K562 (cell line): ENCODE measurements around the gene FUT6. TPM values are rescaled to one million over a fixed set of nuclear protein-coding genes. Genes with fewer than 3 reads are reported as not detected.

Experiments used
- ARID1B ChIP-seq: fragments of 450-650 bp; IDR thresholded peaks from 2 replicates; pipeline ENCODE4 v1.6.1; 2016; ENCODE audit warnings: antibody characterized with exemption, mild to moderate bottlenecking, inconsistent platforms
- ARID3B ChIP-seq: fragments of 250-450 bp; sonication (Bioruptor Pico); IDR thresholded peaks from 2 replicates; pipeline ENCODE4 v1.4.0; 2020; ENCODE audit warnings: borderline replicate concordance
- CREB1 ChIP-seq, 2 experiments: sonication (generic) in 1 of 2; formaldehyde crosslinking in 1 of 2; IDR thresholded peaks; 2 replicates each; pipeline versions ENCODE4 v1.6.1 to v1.8.0; 2012 to 2022; ENCODE audit warnings: inconsistent platforms in 1 of 2, mild to moderate bottlenecking in 1 of 2, missing genetic modification reagents in 1 of 2, moderate library complexity in 1 of 2
- EWSR1 ChIP-seq: fragments of 450-650 bp; IDR thresholded peaks from 2 replicates; pipeline ENCODE4 v1.6.1; 2018; ENCODE audit warnings: borderline replicate concordance, mild to moderate bottlenecking, low read depth, moderate library complexity; ENCODE audit not compliant: partially characterized antibody
- HNRNPK ChIP-seq: fragments of 200-400 bp; formaldehyde crosslinking; IDR thresholded peaks from one replicate; pipeline ENCODE4 v1.6.1; 2018; ENCODE audit warnings: mild to moderate bottlenecking, low read depth, low read length; ENCODE audit not compliant: poor library complexity, severe bottlenecking
- HNRNPL ChIP-seq: fragments of 200-400 bp; formaldehyde crosslinking; IDR thresholded peaks from 2 replicates; pipeline ENCODE4 v1.6.1; 2017; ENCODE audit warnings: low read depth, mild to moderate bottlenecking, low read length
- MAX ChIP-seq: sonication (generic); formaldehyde crosslinking; IDR thresholded peaks from 2 replicates; pipeline ENCODE4 v1.9.0; 2022; ENCODE audit warnings: mild to moderate bottlenecking, missing genetic modification reagents
- NFYB ChIP-seq: IDR thresholded peaks from 2 replicates; pipeline ENCODE4 v1.6.1; 2011; ENCODE audit warnings: mild to moderate bottlenecking, moderate library complexity; ENCODE audit not compliant: insufficient read length; ENCODE audit errors: extremely low read depth
- POLR2AphosphoS2 ChIP-seq: IDR thresholded peaks from 2 replicates; pipeline ENCODE4 v1.6.1; 2012; ENCODE audit warnings: low read length, improper control_type of control experiment
- RAD51 ChIP-seq: fragments of 450-650 bp; IDR thresholded peaks from 2 replicates; pipeline ENCODE4 v1.7.1; 2016; ENCODE audit warnings: low read depth, mild to moderate bottlenecking, borderline replicate concordance
- THRB ChIP-seq: fragments of 450-650 bp; formaldehyde crosslinking; conservative IDR thresholded peaks from 2 replicates; pipeline ENCODE4 v1.4.0; 2022; ENCODE audit warnings: mild to moderate bottlenecking, missing genetic modification characterization
- TOE1 ChIP-seq, 2 experiments: fragments of 450-650 bp in 1 of 2; sonication (generic) in 1 of 2; formaldehyde crosslinking in 1 of 2; IDR thresholded peaks; 2 replicates each; pipeline versions ENCODE4 v1.7.1 to v1.8.0; 2016 to 2022; ENCODE audit warnings: borderline replicate concordance in 2 of 2, mild to moderate bottlenecking in 2 of 2, antibody characterized with exemption in 1 of 2, inconsistent platforms in 1 of 2, low read depth in 1 of 2, missing genetic modification reagents in 1 of 2, moderate library complexity in 1 of 2
- ZNF586 ChIP-seq: fragments of 450-650 bp; formaldehyde crosslinking; conservative IDR thresholded peaks from 2 replicates; pipeline ENCODE4 v1.4.0; 2020; ENCODE audit warnings: mild to moderate bottlenecking, moderate library complexity
- polyA plus RNA-seq, 8 experiments: library from polyadenylated mRNA; depleted of rRNA in 4 of 8; stranded (reverse) in 5 of 8; unstranded in 3 of 8; fragments of >200 nt; fragmentation: Nextera tagmentation in 2 of 8; fragmentation: Illumina TruSeq in 1 of 8; extraction: Ambion mirVana in 2 of 8; extraction: Trizol in 1 of 8; gene quantifications; 2 replicates each; pipeline versions ENCODE4 v1.2.1 to v1.2.3, GENCODE V29; 2011 to 2014; ENCODE audit warnings: inconsistent platforms in 1 of 8, missing spikeins in 1 of 8
- total RNA-seq, 7 experiments: library from RNA; depleted of rRNA in 6 of 7; stranded (reverse); fragments of >200 nt in 6 of 7; fragmentation: Illumina TruSeq in 2 of 7; extraction: Trizol in 2 of 7; gene quantifications; 2 replicates each; pipeline versions ENCODE4 v1.2.1 to v1.2.3, GENCODE V29; 2011 to 2021; ENCODE audit warnings: low replicate concordance in 1 of 7
- TF ChIP-seq, protein P1 (sequence below): fragments of 250-450 bp; sonication (Bioruptor Pico); IDR thresholded peaks from 2 replicates; pipeline ENCODE4 v1.5.0; 2020; ENCODE audit warnings: mild to moderate bottlenecking
- TF ChIP-seq, protein P2 (sequence below): fragments of 200-800 bp; sonication (Bioruptor generic); IDR thresholded peaks from 2 replicates; pipeline ENCODE4 v1.6.1; 2017; ENCODE audit warnings: missing genetic modification characterization, missing compliant biosample characterization
- TF ChIP-seq, protein P3 (sequence below), 2 experiments: fragments of 450-650 bp in 1 of 2; sonication (generic) in 1 of 2; formaldehyde crosslinking in 1 of 2; IDR thresholded peaks in 1 of 2; conservative IDR thresholded peaks in 1 of 2; 2 replicates each; pipeline versions ENCODE4 v1.6.1 to v1.8.1; 2016 to 2023; ENCODE audit warnings: mild to moderate bottlenecking in 2 of 2, moderate library complexity in 2 of 2, inconsistent platforms in 1 of 2, missing genetic modification reagents in 1 of 2

The FUT6 gene
- total and polyA plus RNA-seq, 9 of the 15 experiments (the other 6 are each of a cell fraction or from before 2014, with no cell fraction given): 0.04 TPM; not detected in 8

DNA sequence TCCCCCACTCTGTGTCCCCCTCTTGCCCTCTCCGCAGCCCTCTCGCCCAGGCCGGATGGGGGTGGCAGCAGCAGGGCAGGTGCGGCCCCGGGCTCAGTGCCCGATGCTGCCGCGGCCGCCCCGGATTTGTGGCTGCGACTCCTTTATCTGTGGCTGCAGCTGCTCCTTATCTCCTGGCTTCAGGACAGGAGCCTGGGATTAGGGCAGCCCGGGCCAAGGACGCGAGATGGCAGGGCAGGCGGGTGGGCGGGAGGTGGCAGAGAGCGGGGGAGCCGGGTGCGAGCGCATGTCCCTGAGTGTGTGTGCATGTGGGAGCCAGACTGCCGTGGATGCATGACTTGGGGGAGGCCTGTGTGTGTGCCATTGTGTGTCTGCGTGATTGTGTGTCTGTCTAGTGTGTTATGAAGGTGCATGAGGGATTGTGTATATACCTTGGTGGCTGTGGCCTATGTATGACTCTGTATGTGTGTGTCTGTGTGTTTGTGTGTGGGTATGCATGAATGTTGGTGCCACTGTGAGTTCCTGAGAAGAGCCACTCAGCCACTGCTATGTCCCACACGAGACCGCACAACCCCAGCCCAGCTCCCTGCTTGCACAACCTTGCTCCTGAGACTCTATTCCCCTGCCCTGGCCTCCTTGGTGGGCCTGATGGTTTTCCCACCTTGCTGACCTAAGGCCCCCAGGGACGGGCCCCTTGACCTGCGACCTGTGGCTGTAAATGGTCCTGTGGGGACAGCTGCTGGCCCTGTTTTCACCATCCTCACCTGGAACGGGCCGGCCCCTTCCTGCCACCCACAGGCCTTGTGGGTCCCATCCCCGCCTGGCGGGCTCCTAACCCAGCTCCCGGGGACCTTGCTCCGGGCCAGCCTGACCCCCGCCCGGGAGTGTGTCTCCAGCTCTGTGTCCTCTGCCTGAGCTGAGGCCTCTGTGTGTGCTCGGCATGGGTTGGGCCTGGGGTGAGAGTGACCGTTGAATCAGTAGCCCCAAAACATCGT lies 40.0 kb downstream of the FUT6 start (continued):
- peak; percentile 100 for TF ChIP-seq ARID1B
- no peak for TF ChIP-seq POLR2AphosphoS2
- no peak for TF ChIP-seq EWSR1
- TF ChIP-seq, protein P1, sequence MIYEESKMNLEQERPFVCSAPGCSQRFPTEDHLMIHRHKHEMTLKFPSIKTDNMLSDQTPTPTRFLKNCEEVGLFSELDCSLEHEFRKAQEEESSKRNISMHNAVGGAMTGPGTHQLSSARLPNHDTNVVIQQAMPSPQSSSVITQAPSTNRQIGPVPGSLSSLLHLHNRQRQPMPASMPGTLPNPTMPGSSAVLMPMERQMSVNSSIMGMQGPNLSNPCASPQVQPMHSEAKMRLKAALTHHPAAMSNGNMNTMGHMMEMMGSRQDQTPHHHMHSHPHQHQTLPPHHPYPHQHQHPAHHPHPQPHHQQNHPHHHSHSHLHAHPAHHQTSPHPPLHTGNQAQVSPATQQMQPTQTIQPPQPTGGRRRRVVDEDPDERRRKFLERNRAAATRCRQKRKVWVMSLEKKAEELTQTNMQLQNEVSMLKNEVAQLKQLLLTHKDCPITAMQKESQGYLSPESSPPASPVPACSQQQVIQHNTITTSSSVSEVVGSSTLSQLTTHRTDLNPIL (CRISPR knock-in tag): no peak
- no peak for TF ChIP-seq NFYB
- 0 out of 2 replicates have a peak, but pooled peaks have one; percentile 10 for TF ChIP-seq ARID3B (CRISPR knock-in tag)
- peak; percentile 97 for TF ChIP-seq HNRNPL
- no peak for TF ChIP-seq RAD51
- TF ChIP-seq ZNF586 (CRISPR knock-in tag): no peak
- TF ChIP-seq, protein P2, sequence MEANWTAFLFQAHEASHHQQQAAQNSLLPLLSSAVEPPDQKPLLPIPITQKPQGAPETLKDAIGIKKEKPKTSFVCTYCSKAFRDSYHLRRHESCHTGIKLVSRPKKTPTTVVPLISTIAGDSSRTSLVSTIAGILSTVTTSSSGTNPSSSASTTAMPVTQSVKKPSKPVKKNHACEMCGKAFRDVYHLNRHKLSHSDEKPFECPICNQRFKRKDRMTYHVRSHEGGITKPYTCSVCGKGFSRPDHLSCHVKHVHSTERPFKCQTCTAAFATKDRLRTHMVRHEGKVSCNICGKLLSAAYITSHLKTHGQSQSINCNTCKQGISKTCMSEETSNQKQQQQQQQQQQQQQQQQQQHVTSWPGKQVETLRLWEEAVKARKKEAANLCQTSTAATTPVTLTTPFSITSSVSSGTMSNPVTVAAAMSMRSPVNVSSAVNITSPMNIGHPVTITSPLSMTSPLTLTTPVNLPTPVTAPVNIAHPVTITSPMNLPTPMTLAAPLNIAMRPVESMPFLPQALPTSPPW (CRISPR knock-in tag): peak; percentile 94
- 0 out of 2 replicates have a peak, but pooled peaks have one; percentile 63 for TF ChIP-seq THRB (CRISPR knock-in tag)
- TF ChIP-seq MAX (CRISPR knock-in tag): peak; percentile 82
- peak; percentile 67; the same call in 1 of the 2 replicates for TF ChIP-seq TOE1 (IDR thresholded peaks at IDR 0.05; ENCODE audit: borderline replicate concordance)
- TF ChIP-seq TOE1 (CRISPR knock-in tag; IDR thresholded peaks at IDR 0.05; ENCODE audit: borderline replicate concordance, low read depth): no peak
- TF ChIP-seq, protein P3, sequence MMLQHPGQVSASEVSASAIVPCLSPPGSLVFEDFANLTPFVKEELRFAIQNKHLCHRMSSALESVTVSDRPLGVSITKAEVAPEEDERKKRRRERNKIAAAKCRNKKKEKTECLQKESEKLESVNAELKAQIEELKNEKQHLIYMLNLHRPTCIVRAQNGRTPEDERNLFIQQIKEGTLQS (IDR thresholded peaks at IDR 0.05): no peak
- TF ChIP-seq, protein P3 (CRISPR knock-in tag; conservative IDR thresholded peaks at IDR 0.05): no peak
- TF ChIP-seq CREB1 (IDR thresholded peaks at IDR 0.05): peak; percentile 67; the same call in 1 of the 2 replicates
- no peak; the same call in 1 of the 2 replicates for TF ChIP-seq CREB1 (CRISPR knock-in tag; IDR thresholded peaks at IDR 0.05)
- no peak for TF ChIP-seq HNRNPK
